Activated naive CD4-positive, alpha-beta T cell treated with anti-CD3 and anti-CD28 coated beads, Interleukin-2, amount 50 U/mL, for 72 hours (primary cell): ENCODE results near the gene MFSD1. TPM values are rescaled to one million over a fixed set of nuclear protein-coding genes. Genes with fewer than 3 reads are reported as not detected.

ENCODE experiments used
- ATAC-seq, 2 donors: fragments of 150-1000 bp; cut with Tn5 transposase; 2 replicates each; pipeline ENCODE4 v1.10.0; 2021; ENCODE audit warnings: mild to moderate bottlenecking in 2 of 2, moderate library complexity in 2 of 2
- DNase-seq, 2 donors: peaks; one replicate each; pipeline ENCODE4 v3.0.0; 2021 to 2022; ENCODE audit warnings: low spot score in 2 of 2
- H3K27ac Mint-ChIP-seq, 2 donors: one replicate each; pipeline ENCODE4 v1.8.0; 2022; ENCODE audit warnings: mild to moderate bottlenecking in 2 of 2, mixed read lengths in 2 of 2
- H3K36me3 Mint-ChIP-seq, 2 donors: one replicate each; pipeline ENCODE4 v1.8.0; 2022; ENCODE audit warnings: mixed read lengths in 2 of 2
- H3K9me3 Mint-ChIP-seq, 2 donors: one replicate each; pipeline ENCODE4 v1.8.0; 2022; ENCODE audit warnings: mixed read lengths in 2 of 2
- total RNA-seq, 2 donors: library from RNA; stranded (reverse); gene quantifications; one replicate each; pipeline ENCODE4 v1.2.3, GENCODE V29; 2022

MFSD1 gene
- 10 to 100 TPM; 17.6 to 21.8 TPM for total RNA-seq

- Mint-ChIP-seq H3K27ac (peak within 1 kb of the TSS; percentile 90 to 94), H3K36me3 (peaks cover 0 to 8% of the 10 kb centered on the region in 2 donors), H3K9me3 (no peaks in the 10 kb centered on the region)
- peak; percentile 87 to 95 for DNase-seq
- peak; percentile 95 to 99 for ATAC-seq
Observed at GRCh38 chr3:158801696-158802408, at the start of gene MFSD1. Gene MFSD1, plus strand, starts transcription at chr3:158802054. Its CDS starts 99 bp downstream, at chr3:158802153.

- H3K36me3 Mint-ChIP-seq, result no peaks in the 10 kb centered on the region
- no peak overlapping the region for H3K27ac Mint-ChIP-seq
- ATAC-seq (no peak), DNase-seq (no peak)
- H3K9me3 Mint-ChIP-seq, result no peaks in the 10 kb centered on the region
Observed at GRCh38 chr3:158753854-158754253, 48.0 kb upstream of the MFSD1 start.

- H3K36me3 Mint-ChIP-seq, result no peaks in the 10 kb centered on the region
- H3K27ac Mint-ChIP-seq, result no peak overlapping the region
- H3K9me3 Mint-ChIP-seq, result no peaks in the 10 kb centered on the region
- ATAC-seq, result no peak
- DNase-seq, result no peak
Observed at GRCh38 chr3:158755421-158755820, 46.4 kb upstream of the MFSD1 start.

- H3K36me3 Mint-ChIP-seq, result no peaks in the 10 kb centered on the region
- H3K27ac Mint-ChIP-seq, result no peak overlapping the region
- no peak for ATAC-seq
Observed at GRCh38 chr3:158761350-158761749, 40.5 kb upstream of the MFSD1 start.

GRCh38 chr3:158762701-158763100 lies 39.2 kb upstream of the MFSD1 start:
- no peaks in the 10 kb centered on the region for H3K9me3 Mint-ChIP-seq
- no peak for DNase-seq
- ATAC-seq, result no peak
- H3K36me3 Mint-ChIP-seq, result no peaks in the 10 kb centered on the region
- H3K27ac Mint-ChIP-seq, result no peak overlapping the region

More at GRCh38 chr3:158761350-158761749, 40.5 kb upstream of the MFSD1 start:
- no peak for DNase-seq
- no peaks in the 10 kb centered on the region for H3K9me3 Mint-ChIP-seq

- ATAC-seq (no peak), DNase-seq (no peak)
- no peaks in the 10 kb centered on the region for H3K9me3 Mint-ChIP-seq
- H3K27ac Mint-ChIP-seq, result peak overlapping the region in 1 of 2 donors; percentile 25
- H3K36me3 Mint-ChIP-seq, result no peaks in the 10 kb centered on the region
Observed at GRCh38 chr3:158763421-158763820, 38.4 kb upstream of the MFSD1 start.

GRCh38 chr3:158765518-158766205 lies 36.2 kb upstream of the MFSD1 start:
- H3K9me3 Mint-ChIP-seq, result no peaks in the 10 kb centered on the region
- no peak overlapping the region for H3K27ac Mint-ChIP-seq
- H3K36me3 Mint-ChIP-seq, result no peaks in the 10 kb centered on the region
- DNase-seq (no peak), ATAC-seq (no peak)

- no peak for ATAC-seq
- no peak overlapping the region for H3K27ac Mint-ChIP-seq
Observed at GRCh38 chr3:158766364-158766763, 35.5 kb upstream of the MFSD1 start.

GRCh38 chr3:158768361-158768787 lies 33.5 kb upstream of the MFSD1 start:
- DNase-seq (no peak), ATAC-seq (no peak)
- Mint-ChIP-seq H3K36me3 (no peaks in the 10 kb centered on the region), H3K27ac (no peak overlapping the region), H3K9me3 (no peaks in the 10 kb centered on the region)

More at GRCh38 chr3:158766364-158766763, 35.5 kb upstream of the MFSD1 start:
- Mint-ChIP-seq H3K36me3 (no peaks in the 10 kb centered on the region), H3K9me3 (no peaks in the 10 kb centered on the region)
- no peak for DNase-seq

GRCh38 chr3:158768881-158769543 lies 32.8 kb upstream of the MFSD1 start:
- ATAC-seq (no peak), DNase-seq (no peak)
- no peaks in the 10 kb centered on the region for H3K36me3 Mint-ChIP-seq
- H3K9me3 Mint-ChIP-seq, result no peaks in the 10 kb centered on the region
- no peak overlapping the region for H3K27ac Mint-ChIP-seq

- Mint-ChIP-seq H3K36me3 (no peaks in the 10 kb centered on the region), H3K27ac (no peak overlapping the region), H3K9me3 (no peaks in the 10 kb centered on the region)
- ATAC-seq (no peak), DNase-seq (no peak)
Observed at GRCh38 chr3:158769549-158769948, 32.3 kb upstream of the MFSD1 start.

- no peaks in the 10 kb centered on the region for H3K9me3 Mint-ChIP-seq
- no peak overlapping the region for H3K27ac Mint-ChIP-seq
- ATAC-seq (no peak), DNase-seq (no peak)
- H3K36me3 Mint-ChIP-seq, result no peaks in the 10 kb centered on the region
Observed at GRCh38 chr3:158769952-158770740, 31.7 kb upstream of the MFSD1 start.

GRCh38 chr3:158770741-158771350 lies 31.0 kb upstream of the MFSD1 start:
- ATAC-seq (no peak), DNase-seq (no peak)
- Mint-ChIP-seq H3K27ac (no peak overlapping the region), H3K9me3 (no peaks in the 10 kb centered on the region), H3K36me3 (no peaks in the 10 kb centered on the region)

GRCh38 chr3:158771577-158771976 lies 30.3 kb upstream of the MFSD1 start:
- no peaks in the 10 kb centered on the region for H3K36me3 Mint-ChIP-seq
- DNase-seq (no peak), ATAC-seq (no peak)
- no peaks in the 10 kb centered on the region for H3K9me3 Mint-ChIP-seq
- no peak overlapping the region for H3K27ac Mint-ChIP-seq

GRCh38 chr3:158771982-158772381 lies 29.9 kb upstream of the MFSD1 start:
- Mint-ChIP-seq H3K36me3 (no peaks in the 10 kb centered on the region), H3K27ac (no peak overlapping the region), H3K9me3 (no peaks in the 10 kb centered on the region)
- DNase-seq, result no peak
- no peak for ATAC-seq

GRCh38 chr3:158773166-158773565 lies 28.7 kb upstream of the MFSD1 start:
- Mint-ChIP-seq H3K9me3 (no peaks in the 10 kb centered on the region), H3K27ac (no peak overlapping the region), H3K36me3 (no peaks in the 10 kb centered on the region)
- DNase-seq (no peak), ATAC-seq (no peak)
